Measurements from ENCODE around the gene AMT.
"Not testable (repeated sequence)": the region's sequence is repeated elsewhere in the genome, so short reads cannot be mapped to it uniquely, and the experiment has no call there.

The AMT gene

GRCh38 chr3:49421890-49422378 is 339 bp downstream of the AMT start:
- DNase-seq, result no peak

GRCh38 chr3:49417516-49418120 is 4.7 kb downstream of the AMT start:
- DNase-seq, result no peak

- DNase-seq, result no peak
These were observed 5.4 kb downstream of the AMT start for GRCh38 chr3:49416867-49417266.

- no peak for DNase-seq
These were observed 6.2 kb downstream of the AMT start for GRCh38 chr3:49415931-49416601.

GRCh38 chr3:49414753-49415152 is 7.5 kb downstream of the AMT start:
- DNase-seq, result no peak

- DNase-seq, result no peak
These were observed 8.9 kb downstream of the AMT start for GRCh38 chr3:49413338-49413734.

GRCh38 chr3:49412632-49413337 is 9.5 kb downstream of the AMT start:
- DNase-seq, result no peak

- peak; percentile 87 for DNase-seq
These were observed 10.2 kb downstream of the AMT start, which contains the start of the genes RHOA and TCTA for GRCh38 chr3:49411968-49412631. Gene RHOA (minus strand): TSS chr3:49411976. CDS start chr3:49375589, 36,387 bp downstream. Gene TCTA (plus strand): TSS chr3:49412423. CDS start chr3:49412427, 4 bp downstream.

GRCh38 chr3:49411535-49411967 is 10.7 kb downstream of the AMT start:
- no peak for DNase-seq

- no peak for DNase-seq
These were observed 11.3 kb downstream of the AMT start for GRCh38 chr3:49410846-49411534.

GRCh38 chr3:49410066-49410845 is 12.0 kb downstream of the AMT start:
- no peak for DNase-seq

- DNase-seq, result no peak
These were observed 15.4 kb downstream of the AMT start for GRCh38 chr3:49406571-49407565.

- DNase-seq, result not testable (repeated sequence)
These were observed 16.7 kb downstream of the AMT start for GRCh38 chr3:49405570-49405969.

- no peak for DNase-seq
These were observed 18.4 kb downstream of the AMT start for GRCh38 chr3:49403891-49404290.

- no peak for DNase-seq
These were observed 20.5 kb downstream of the AMT start for GRCh38 chr3:49401766-49402165.

- no peak for DNase-seq
These were observed 22.8 kb downstream of the AMT start for GRCh38 chr3:49399461-49399860.

- DNase-seq, result no peak
These were observed 24.8 kb downstream of the AMT start for GRCh38 chr3:49397470-49397869.

- DNase-seq, result not testable (repeated sequence)
These were observed 31.0 kb downstream of the AMT start for GRCh38 chr3:49391310-49391709.

- no peak for DNase-seq
These were observed 33.0 kb downstream of the AMT start for GRCh38 chr3:49389297-49389696.

- DNase-seq, result no peak
These were observed 33.9 kb downstream of the AMT start for GRCh38 chr3:49388289-49388820.
